ENCODE data around the gene SLC39A1.
"Not testable (repeated sequence)": the region's sequence is repeated elsewhere in the genome, so short reads cannot be mapped to it uniquely, and the experiment has no call there.

SLC39A1 gene

GRCh38 chr1:153963030-153963849 lies at the start of gene SLC39A1:
TSS of gene SLC39A1 (minus strand) at chr1:153963537. CDS start at chr1:153962715, 822 bp downstream.
- DNase-seq, result peak; percentile 89 to 95

DNA sequence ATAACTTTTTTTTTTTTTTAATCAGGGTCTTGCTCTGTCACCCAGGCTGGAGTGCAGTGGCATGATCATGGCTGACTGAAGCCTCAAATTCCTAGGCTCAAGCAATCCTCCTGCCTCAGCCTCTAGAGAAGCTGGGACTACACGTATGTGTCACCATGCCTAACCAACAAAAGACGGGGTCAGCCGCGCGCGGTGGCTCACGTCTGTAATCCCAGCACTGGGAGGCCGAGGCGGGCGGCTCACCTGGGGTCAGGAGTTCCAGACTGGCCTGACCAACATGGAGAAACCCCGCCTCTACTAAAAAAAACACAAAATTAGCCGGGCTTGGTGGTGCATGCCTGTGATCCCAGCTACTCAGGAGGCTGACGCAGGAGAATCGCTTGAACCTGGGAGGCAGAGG lies 49.2 kb upstream of the SLC39A1 start:
- DNase-seq, result not testable (repeated sequence)

GRCh38 chr1:154012129-154012528 lies 48.8 kb upstream of the SLC39A1 start:
- DNase-seq, result no peak

- no peak for DNase-seq
Observed at GRCh38 chr1:154006136-154006535, 42.8 kb upstream of the SLC39A1 start.

DNA sequence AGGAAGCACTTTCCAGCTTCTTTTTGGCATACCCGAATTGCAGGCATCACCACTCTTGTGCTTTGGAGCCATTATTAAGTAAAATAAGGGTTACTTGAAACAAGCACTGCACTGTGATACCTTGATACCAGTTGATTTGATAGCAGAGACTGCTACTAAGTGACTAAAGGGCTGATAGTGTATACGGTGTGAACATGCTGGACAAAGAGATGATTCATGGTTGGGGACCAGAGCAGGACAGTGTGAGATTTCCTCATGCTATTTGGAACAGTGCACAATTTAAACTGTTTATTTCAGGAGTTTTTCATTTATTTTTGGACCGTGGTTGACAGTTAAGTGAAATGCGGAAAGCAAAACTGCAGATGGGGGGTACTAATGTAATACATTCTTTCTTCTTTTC lies 37.1 kb upstream of the SLC39A1 start:
- no peak for DNase-seq

GRCh38 chr1:153996882-153997281 lies 33.5 kb upstream of the SLC39A1 start:
- not testable (repeated sequence) for DNase-seq

GRCh38 chr1:153995640-153996039 lies 32.3 kb upstream of the SLC39A1 start:
- DNase-seq, result no peak

DNA sequence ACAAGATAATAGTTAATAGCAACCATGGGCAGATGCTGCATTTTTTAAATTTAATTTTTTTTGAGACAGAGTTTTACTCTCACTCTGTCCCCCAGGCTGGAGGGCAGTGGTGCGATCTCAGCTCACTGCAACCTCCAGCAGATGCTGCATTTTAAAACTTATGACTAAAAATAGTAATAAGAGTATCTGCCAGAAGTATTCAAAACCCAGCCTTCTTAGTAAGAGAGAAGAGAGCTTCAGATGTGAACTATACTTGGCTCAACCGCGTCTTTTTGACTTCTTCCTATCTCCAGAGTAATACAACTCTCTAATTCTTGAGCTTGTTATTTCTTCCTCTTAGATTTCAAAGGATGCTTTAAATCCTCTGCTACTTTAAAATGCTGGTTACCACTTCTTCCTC lies 31.9 kb upstream of the SLC39A1 start:
- DNase-seq, result no peak

DNA sequence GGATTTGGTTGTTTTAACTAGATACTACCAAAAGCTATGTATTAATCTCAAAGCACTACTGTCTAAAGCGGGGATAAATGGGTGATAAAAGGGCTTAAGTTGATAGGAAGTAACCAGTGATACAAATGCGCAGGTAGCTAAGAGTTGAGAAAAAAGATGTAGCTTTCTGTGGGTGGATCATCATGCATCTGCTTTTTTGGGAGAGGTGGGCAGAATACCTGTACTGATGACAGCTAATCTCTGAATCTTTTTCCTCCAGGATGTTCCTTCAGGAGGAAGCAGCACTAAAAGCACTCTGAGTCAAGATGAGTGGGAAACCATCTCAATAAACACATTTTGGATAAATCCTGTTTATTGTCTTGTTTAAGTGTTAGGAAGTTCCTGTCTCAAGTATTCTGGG lies 28.5 kb upstream of the SLC39A1 start:
- no peak for DNase-seq

DNA sequence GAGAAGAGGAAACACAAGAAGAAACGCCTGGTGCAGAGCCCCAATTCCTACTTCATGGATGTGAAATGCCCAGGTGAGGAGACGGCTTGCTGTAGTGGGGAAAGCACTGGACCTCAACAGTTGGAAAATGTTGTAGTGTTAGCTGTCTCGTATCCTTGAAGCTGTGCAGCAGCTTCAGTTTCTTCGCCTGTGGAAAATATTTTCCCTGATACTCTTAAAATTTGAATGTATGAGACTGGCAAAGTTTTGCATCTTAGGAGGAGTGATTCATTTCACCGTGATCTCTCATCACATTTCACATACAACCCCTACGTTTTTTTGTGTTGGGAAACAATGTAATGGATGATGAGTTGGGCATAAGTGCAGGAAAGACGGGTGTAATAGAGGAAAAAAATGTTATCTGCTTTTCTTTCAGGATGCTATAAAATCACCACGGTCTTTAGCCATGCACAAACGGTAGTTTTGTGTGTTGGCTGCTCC lies 27.9 kb upstream of the SLC39A1 start:
- DNase-seq, result no peak

- peak; percentile 71 to 99 for DNase-seq
Observed at GRCh38 chr1:153990468-153991150, 27.3 kb upstream of the SLC39A1 start, which contains the start of gene RPS27. TSS of gene RPS27 (plus strand) at chr1:153990762. CDS start at chr1:153990797, 35 bp downstream.

- DNase-seq, result no peak
Observed at GRCh38 chr1:153987621-153988020, 24.3 kb upstream of the SLC39A1 start.

GRCh38 chr1:153985941-153986761 lies 22.8 kb upstream of the SLC39A1 start, which contains the start of gene RAB13:
TSS of gene RAB13 (minus strand) at chr1:153986339. CDS start at chr1:153986236, 103 bp downstream.
- DNase-seq, result peak; percentile 24 to 39

DNA sequence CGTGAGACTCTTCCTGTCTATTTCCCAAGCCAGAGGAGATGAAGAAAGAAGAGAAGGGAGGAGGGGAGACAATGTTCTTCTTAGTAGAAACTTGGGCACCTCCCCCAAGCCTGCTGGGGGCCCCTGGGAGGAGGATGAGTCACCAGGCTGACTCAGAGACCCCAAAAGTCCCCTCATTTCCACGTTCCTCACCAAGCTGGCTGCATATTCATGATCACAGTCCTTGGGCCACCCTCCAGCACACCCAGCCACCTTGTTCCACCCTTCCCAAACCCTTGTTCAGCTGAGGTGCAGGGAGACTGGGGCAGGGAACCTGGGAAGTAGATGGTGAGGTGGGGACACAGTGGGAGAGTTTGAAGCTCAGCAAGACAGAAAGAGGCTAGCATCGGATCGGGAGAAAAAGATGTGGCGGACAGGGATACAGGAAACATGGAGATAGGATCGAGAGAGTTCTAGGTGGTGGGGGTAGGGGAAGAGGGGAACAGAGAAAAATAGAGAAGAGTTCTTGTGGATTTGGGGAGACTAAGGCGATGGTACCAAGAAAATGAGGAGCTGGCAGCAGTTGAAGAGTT lies 22.1 kb upstream of the SLC39A1 start:
- DNase-seq, result peak; percentile 30 to 83

GRCh38 chr1:153984123-153984894 lies 21.0 kb upstream of the SLC39A1 start:
- DNase-seq, result no peak

GRCh38 chr1:153981735-153982134 lies 18.4 kb upstream of the SLC39A1 start:
- not testable (repeated sequence) for DNase-seq

GRCh38 chr1:153979091-153979490 lies 15.8 kb upstream of the SLC39A1 start:
- not testable (repeated sequence) for DNase-seq

DNA sequence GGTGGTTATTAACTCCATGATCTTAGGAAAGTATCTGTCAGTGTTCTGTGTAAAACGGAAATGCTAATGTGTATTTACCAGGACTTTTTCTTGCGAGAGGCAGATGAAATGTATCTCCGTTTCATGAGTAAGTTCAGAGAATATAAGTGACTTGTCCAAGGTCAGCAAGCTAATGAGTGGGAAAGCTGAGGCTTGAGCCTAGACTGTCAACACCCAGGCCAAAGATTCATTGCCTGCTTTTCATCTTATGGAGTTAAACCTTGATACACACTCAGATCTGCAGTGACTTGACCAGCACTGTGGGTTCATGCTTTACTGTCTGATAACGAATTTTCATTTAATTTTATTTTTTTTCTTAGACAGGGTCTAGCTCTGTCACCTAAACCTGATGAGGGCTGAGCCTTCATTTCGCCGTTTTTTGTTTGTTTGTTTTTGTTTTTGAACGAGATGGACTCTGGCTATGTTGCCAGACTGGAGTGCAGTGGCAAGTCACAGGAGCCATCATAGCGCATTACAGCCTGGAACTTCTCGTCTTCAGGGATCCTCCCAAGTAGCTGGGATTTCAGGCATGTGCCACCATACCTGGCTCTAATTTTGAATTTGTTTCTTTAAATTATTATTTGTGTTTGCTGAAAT lies 15.1 kb upstream of the SLC39A1 start:
- DNase-seq, result no peak

DNA sequence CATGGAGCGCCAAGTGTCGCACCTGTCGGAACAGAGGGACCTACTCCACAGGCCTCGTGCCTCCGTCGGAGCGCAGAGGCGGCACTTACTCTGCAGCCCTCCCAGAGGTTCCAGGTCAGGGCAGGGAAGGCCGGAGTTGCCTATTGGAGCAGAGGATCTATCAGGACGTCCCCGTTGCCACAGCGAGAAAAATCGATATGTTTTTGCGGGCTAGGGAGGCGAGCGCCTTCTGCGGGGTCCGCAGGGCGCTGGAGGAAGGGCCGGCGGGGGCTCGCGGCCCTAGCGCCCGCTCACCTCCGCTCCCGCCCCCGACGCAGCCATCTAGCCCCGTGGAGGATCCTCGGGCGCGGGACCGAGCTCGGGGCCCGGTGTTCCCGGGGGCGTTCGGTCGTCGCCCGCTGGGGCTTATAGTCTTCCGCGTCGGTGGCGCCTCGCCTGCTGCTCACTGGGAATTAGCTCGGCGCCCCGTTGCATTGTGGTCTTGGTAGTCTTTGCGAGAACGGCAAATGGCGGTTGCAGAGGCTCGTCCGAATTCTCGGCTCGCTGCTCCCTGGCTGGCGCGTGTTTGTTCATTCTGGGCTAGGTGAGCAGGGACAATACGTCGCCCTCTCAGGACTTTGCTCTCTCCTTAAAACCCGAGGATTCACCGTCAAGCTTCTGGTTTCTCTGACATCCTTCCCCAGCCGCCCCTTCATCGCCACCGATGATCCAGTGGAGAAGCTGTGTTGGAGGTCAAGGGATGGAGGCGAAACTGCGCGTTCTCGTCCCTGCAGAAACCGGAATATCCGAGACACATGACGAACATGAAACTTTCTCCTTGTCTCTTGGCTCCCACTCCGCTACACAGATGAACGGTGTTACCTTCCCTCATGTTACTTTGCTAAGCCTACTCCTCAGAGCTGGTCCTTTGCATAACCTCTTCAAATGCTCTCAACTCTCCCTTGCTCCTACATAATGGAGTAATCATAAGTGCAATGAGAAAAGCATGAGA lies 14.2 kb upstream of the SLC39A1 start, which contains the start of gene JTB:
Gene JTB (minus strand): TSS at position 425 of the 991 bp plus-strand sequence. CDS start 422 bp downstream, at position 3.
- peak; percentile 54 to 73 for DNase-seq

GRCh38 chr1:153976819-153977249 lies 13.5 kb upstream of the SLC39A1 start:
- DNase-seq, result no peak

Data from bone marrow (tissue), 2 donors.